Activated CD4-positive, alpha-beta T cell treated with anti-CD3 and anti-CD28 coated beads, Interleukin-2, amount 10 ng/mL, durations not matched to agents 24 days and 14 days (primary cell): ENCODE measurements around the gene OTUD3. TPM values are rescaled to one million over a fixed set of nuclear protein-coding genes. Genes with fewer than 3 reads are reported as not detected.
A peak's percentile ranks its signal among the peaks of the same experiment; 100 is the strongest.
"Not testable (repeated sequence)": the region's sequence is repeated elsewhere in the genome, so short reads cannot be mapped to it uniquely, and the experiment has no call there.

ENCODE experiments used
- DNase-seq: peaks from one replicate; pipeline ENCODE4 v3.0.0; 2022
- H3K27ac Mint-ChIP-seq: one replicate; pipeline ENCODE4 v1.8.0; 2022; ENCODE audit warnings: mild to moderate bottlenecking, mixed read lengths
- H3K27me3 Mint-ChIP-seq: one replicate; pipeline ENCODE4 v1.8.0; 2022; ENCODE audit warnings: mixed read lengths
- H3K36me3 Mint-ChIP-seq: one replicate; pipeline ENCODE4 v1.8.0; 2022; ENCODE audit warnings: low read depth, mild to moderate bottlenecking, mixed read lengths
- H3K4me1 Mint-ChIP-seq: one replicate; pipeline ENCODE4 v1.8.0; 2021; ENCODE audit warnings: mixed read lengths
- H3K4me3 Mint-ChIP-seq: one replicate; pipeline ENCODE4 v1.8.0; 2022; ENCODE audit warnings: mild to moderate bottlenecking, moderate library complexity, mixed read lengths
- H3K9me3 Mint-ChIP-seq: one replicate; pipeline ENCODE4 v1.8.0; 2021; ENCODE audit warnings: mixed read lengths
- intact Hi-C: fragments of 100-400 bp; cut with micrococcal nuclease; formaldehyde crosslinking; loops from one replicate; pipeline ENCODE4 v1.15.1; 2023
- total RNA-seq: library from RNA; stranded (reverse); gene quantifications from 2 replicates; pipeline ENCODE4 v1.2.3, GENCODE V29; 2022

OTUD3 gene
- total RNA-seq, 1 donor from 2014 or later = 13.6 TPM

- Mint-ChIP-seq H3K4me1 (peaks cover 17% of the 10 kb centered on the region), H3K4me3 (no peak overlapping the region), H3K36me3 (peaks cover 3% of the 10 kb centered on the region), H3K9me3 (no peaks in the 10 kb centered on the region), H3K27me3 (peaks cover 9% of the 10 kb centered on the region), H3K27ac (no peak overlapping the region)
- no peak for DNase-seq
- intact Hi-C loops = no loop called here
Observed at GRCh38 chr1:19879227-19879626, 3.0 kb upstream of the OTUD3 start.

GRCh38 chr1:19879661-19880060, 2.5 kb upstream of the OTUD3 start:
- peaks cover 7% of the 10 kb centered on the region for H3K36me3 Mint-ChIP-seq
- no peak for DNase-seq
- H3K27ac Mint-ChIP-seq = no peak overlapping the region
- intact Hi-C loops = no loop called here
- H3K27me3 Mint-ChIP-seq = peaks cover 9% of the 10 kb centered on the region
- H3K4me1 Mint-ChIP-seq = peaks cover 20% of the 10 kb centered on the region
- no peaks in the 10 kb centered on the region for H3K9me3 Mint-ChIP-seq
- no peak overlapping the region for H3K4me3 Mint-ChIP-seq

- H3K9me3 Mint-ChIP-seq, H3K36me3 Mint-ChIP-seq, H3K27ac Mint-ChIP-seq, intact Hi-C loops, DNase-seq, H3K27me3 Mint-ChIP-seq, H3K4me3 Mint-ChIP-seq: not testable (repeated sequence)
- peaks cover 25% of the 10 kb centered on the region for H3K4me1 Mint-ChIP-seq
Observed at GRCh38 chr1:19880841-19881240, 1.4 kb upstream of the OTUD3 start.

GRCh38 chr1:19884312-19884711, 2.1 kb downstream of the OTUD3 start:
- Mint-ChIP-seq H3K9me3 (no peaks in the 10 kb centered on the region), H3K27ac (no peak overlapping the region), H3K4me1 (peaks cover 31% of the 10 kb centered on the region), H3K27me3 (peaks cover 2% of the 10 kb centered on the region), H3K4me3 (peak overlapping the region; percentile 90), H3K36me3 (peaks cover 9% of the 10 kb centered on the region)
- intact Hi-C loops = no loop called here
- no peak for DNase-seq

- Mint-ChIP-seq H3K27ac (no peak overlapping the region), H3K9me3 (no peaks in the 10 kb centered on the region), H3K4me3 (no peak overlapping the region), H3K27me3 (no peaks in the 10 kb centered on the region), H3K36me3 (peaks cover 14% of the 10 kb centered on the region), H3K4me1 (peaks cover 31% of the 10 kb centered on the region)
- DNase-seq = no peak
- intact Hi-C loops = no loop called here
Observed at GRCh38 chr1:19885821-19886220, 3.6 kb downstream of the OTUD3 start.

GRCh38 chr1:19888112-19888511, 5.9 kb downstream of the OTUD3 start:
- intact Hi-C loops = no loop called here
- Mint-ChIP-seq H3K27me3 (no peaks in the 10 kb centered on the region), H3K4me1 (peaks cover 33% of the 10 kb centered on the region), H3K36me3 (peaks cover 30% of the 10 kb centered on the region), H3K4me3 (no peak overlapping the region), H3K9me3 (no peaks in the 10 kb centered on the region), H3K27ac (no peak overlapping the region)
- no peak for DNase-seq

- no peak overlapping the region for H3K27ac Mint-ChIP-seq
- H3K4me3 Mint-ChIP-seq = no peak overlapping the region
- intact Hi-C loops = no loop called here
- H3K4me1 Mint-ChIP-seq = peaks cover 18% of the 10 kb centered on the region
- no peak for DNase-seq
- no peaks in the 10 kb centered on the region for H3K27me3 Mint-ChIP-seq
- peaks cover 27% of the 10 kb centered on the region for H3K36me3 Mint-ChIP-seq
- H3K9me3 Mint-ChIP-seq = no peaks in the 10 kb centered on the region
Observed at GRCh38 chr1:19889656-19890055, 7.5 kb downstream of the OTUD3 start.

GRCh38 chr1:19892129-19892528, 9.9 kb downstream of the OTUD3 start:
- Mint-ChIP-seq H3K27ac (no peak overlapping the region), H3K36me3 (peaks cover 42% of the 10 kb centered on the region), H3K4me1 (peaks cover 14% of the 10 kb centered on the region), H3K27me3 (no peaks in the 10 kb centered on the region), H3K9me3 (no peaks in the 10 kb centered on the region), H3K4me3 (no peak overlapping the region)
- DNase-seq = no peak
- intact Hi-C loops = no loop called here

- Mint-ChIP-seq H3K36me3 (peaks cover 47% of the 10 kb centered on the region), H3K4me3 (no peak overlapping the region), H3K27ac (peak overlapping the region; percentile 46), H3K4me1 (peaks cover 14% of the 10 kb centered on the region), H3K27me3 (no peaks in the 10 kb centered on the region), H3K9me3 (no peaks in the 10 kb centered on the region)
- intact Hi-C loops = no loop called here
- DNase-seq = no peak
Observed at GRCh38 chr1:19892628-19893168, 10.5 kb downstream of the OTUD3 start.

GRCh38 chr1:19893687-19894086, 11.5 kb downstream of the OTUD3 start:
- peaks cover 46% of the 10 kb centered on the region for H3K36me3 Mint-ChIP-seq
- no peak for DNase-seq
- no peak overlapping the region for H3K4me3 Mint-ChIP-seq
- no peaks in the 10 kb centered on the region for H3K9me3 Mint-ChIP-seq
- H3K4me1 Mint-ChIP-seq = peaks cover 8% of the 10 kb centered on the region
- intact Hi-C loops = no loop called here
- no peak overlapping the region for H3K27ac Mint-ChIP-seq
- no peaks in the 10 kb centered on the region for H3K27me3 Mint-ChIP-seq

GRCh38 chr1:19894218-19894617, 12.0 kb downstream of the OTUD3 start:
- Mint-ChIP-seq H3K9me3 (no peaks in the 10 kb centered on the region), H3K36me3 (peaks cover 51% of the 10 kb centered on the region), H3K27me3 (no peaks in the 10 kb centered on the region), H3K4me3 (no peak overlapping the region), H3K27ac (no peak overlapping the region), H3K4me1 (peaks cover 8% of the 10 kb centered on the region)
- intact Hi-C loops = no loop called here
- DNase-seq = no peak

- H3K36me3 Mint-ChIP-seq = peaks cover 64% of the 10 kb centered on the region
- H3K9me3 Mint-ChIP-seq = no peaks in the 10 kb centered on the region
- intact Hi-C loops = no loop called here
- H3K27me3 Mint-ChIP-seq = no peaks in the 10 kb centered on the region
- no peak for DNase-seq
- no peak overlapping the region for H3K4me3 Mint-ChIP-seq
- no peaks in the 10 kb centered on the region for H3K4me1 Mint-ChIP-seq
- no peak overlapping the region for H3K27ac Mint-ChIP-seq
Observed at GRCh38 chr1:19901653-19902052, 19.5 kb downstream of the OTUD3 start.

GRCh38 chr1:19903621-19904020, 21.4 kb downstream of the OTUD3 start:
- intact Hi-C loops = no loop called here
- H3K4me1 Mint-ChIP-seq = no peaks in the 10 kb centered on the region
- peaks cover 73% of the 10 kb centered on the region for H3K36me3 Mint-ChIP-seq
- DNase-seq = no peak
- H3K27me3 Mint-ChIP-seq = no peaks in the 10 kb centered on the region
- no peak overlapping the region for H3K27ac Mint-ChIP-seq
- no peak overlapping the region for H3K4me3 Mint-ChIP-seq
- no peaks in the 10 kb centered on the region for H3K9me3 Mint-ChIP-seq

- Mint-ChIP-seq H3K4me1 (no peaks in the 10 kb centered on the region), H3K27ac (no peak overlapping the region), H3K27me3 (no peaks in the 10 kb centered on the region), H3K9me3 (no peaks in the 10 kb centered on the region), H3K4me3 (no peak overlapping the region), H3K36me3 (peaks cover 67% of the 10 kb centered on the region)
- intact Hi-C loops = no loop called here
- DNase-seq = no peak
Observed at GRCh38 chr1:19907456-19907855, 25.3 kb downstream of the OTUD3 start.

GRCh38 chr1:19909392-19909791, 27.2 kb downstream of the OTUD3 start:
- Mint-ChIP-seq H3K4me3 (no peak overlapping the region), H3K4me1 (peaks cover under 1% of the 10 kb centered on the region), H3K27ac (no peak overlapping the region), H3K27me3 (no peaks in the 10 kb centered on the region), H3K36me3 (peaks cover 65% of the 10 kb centered on the region), H3K9me3 (no peaks in the 10 kb centered on the region)
- no peak for DNase-seq
- intact Hi-C loops = no loop called here
